Cardiac fibroblast (primary cell): Measurements from ENCODE around the gene MAP2.

ENCODE experiments used
- DNase-seq, 2 donors: peaks; one replicate each; pipeline versions ENCODE4 v3.0.0 to v3.0.0-alpha.2; 2010; ENCODE audit warnings: low read depth in 2 of 2
- H3K4me3 ChIP-seq, 2 donors: replicated peaks in 1 of 2; 1 replicate in 1 of 2; 2 replicates in 1 of 2; pipeline ENCODE4 v1.5.1; 2011; ENCODE audit warnings: low read depth in 2 of 2, low read length in 2 of 2, mild to moderate bottlenecking in 2 of 2, moderate library complexity in 1 of 2
- CTCF ChIP-seq: IDR thresholded peaks from one replicate; pipeline ENCODE4 v1.5.1; 2011; ENCODE audit warnings: low read depth, mild to moderate bottlenecking, low read length, inconsistent platforms

Gene MAP2

DNA sequence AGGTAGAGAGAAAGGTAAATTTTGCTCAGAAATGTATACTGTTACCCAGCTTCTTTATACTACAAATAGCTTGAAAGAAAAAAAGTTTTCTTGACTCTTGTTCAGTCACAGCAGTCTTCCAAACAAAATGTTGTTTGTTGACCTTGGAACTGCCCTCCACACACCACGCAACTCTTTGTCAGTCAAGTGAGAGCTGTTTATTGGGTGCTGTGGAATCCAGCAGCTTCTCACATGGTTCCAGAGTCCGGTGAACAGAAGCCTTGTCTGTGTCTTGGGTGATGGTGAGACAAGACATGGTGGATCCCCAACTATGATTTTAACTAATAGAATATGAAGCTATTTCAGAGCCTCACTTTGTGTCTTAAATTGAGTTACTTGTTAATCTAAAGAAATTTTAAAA is 112.5 kb downstream of the MAP2 start:
- no peak for TF ChIP-seq CTCF
- no peak for DNase-seq
- H3K4me3 ChIP-seq = no peak overlapping the region

GRCh38 chr2:209547726-209548125 is 123.9 kb downstream of the MAP2 start:
- no peak for TF ChIP-seq CTCF
- no peak overlapping the region for H3K4me3 ChIP-seq
- DNase-seq = peak in 1 of 2 donors; percentile 12

- no peak overlapping the region for H3K4me3 ChIP-seq
- no peak for TF ChIP-seq CTCF
- no peak for DNase-seq
Observed at GRCh38 chr2:209549589-209549988, 125.7 kb downstream of the MAP2 start.

GRCh38 chr2:209553913-209554312 is 130.1 kb downstream of the MAP2 start:
- no peak for DNase-seq
- H3K4me3 ChIP-seq = no peak overlapping the region
- TF ChIP-seq CTCF = no peak

- peak; percentile 79 to 82 for DNase-seq
- no peak overlapping the region for H3K4me3 ChIP-seq
- TF ChIP-seq CTCF = peak; percentile 63
Observed at GRCh38 chr2:209556354-209556961, 132.6 kb downstream of the MAP2 start.

DNA sequence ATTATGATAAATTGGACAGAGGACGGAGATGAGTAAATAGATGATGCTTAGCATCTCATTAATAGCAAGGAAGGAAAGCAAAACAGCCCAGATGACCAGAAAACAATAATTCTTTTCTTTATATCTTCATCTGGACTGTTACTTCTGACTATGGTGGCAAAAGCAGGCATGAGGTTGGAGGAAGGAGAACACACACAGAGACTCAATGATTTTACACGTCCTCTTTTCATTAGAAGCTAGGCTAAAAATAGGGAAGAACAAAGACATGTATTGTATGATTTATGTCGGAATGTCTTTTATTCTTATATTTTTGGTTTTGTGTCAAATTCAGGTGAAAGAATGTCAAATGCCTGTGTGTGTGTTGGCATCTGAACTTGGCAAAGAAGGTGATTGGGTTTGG is 137.1 kb downstream of the MAP2 start:
- no peak for TF ChIP-seq CTCF
- no peak overlapping the region for H3K4me3 ChIP-seq
- DNase-seq = no peak

DNA sequence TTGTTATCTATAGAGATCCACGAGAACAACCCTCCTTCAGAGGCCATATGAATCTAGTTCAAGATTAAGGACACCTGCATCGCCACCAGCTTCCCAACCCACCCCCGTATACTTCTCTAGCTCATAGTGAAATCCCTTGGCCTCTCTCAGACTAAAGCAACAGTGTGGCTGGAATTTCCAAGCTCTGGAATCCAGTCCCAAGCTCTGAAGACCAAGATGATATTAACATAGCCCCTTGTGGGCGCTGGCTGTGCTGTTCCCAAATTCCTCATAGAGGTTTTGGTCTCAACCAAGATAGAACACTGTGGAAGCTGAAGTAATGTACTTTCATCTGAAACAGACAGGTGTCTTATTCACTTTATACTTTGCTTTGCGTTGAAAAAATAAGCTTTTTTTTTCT is 139.6 kb downstream of the MAP2 start:
- H3K4me3 ChIP-seq = no peak overlapping the region
- DNase-seq = no peak
- no peak for TF ChIP-seq CTCF
